GM23338 (cell line): Measurements from ENCODE around the gene RGS21.

Source experiments
- CTCF ChIP-seq, 2 experiments: fragments of 200-600 bp in 1 of 2; sonication (generic) in 1 of 2; conservative IDR thresholded peaks; 2 replicates each; pipeline versions ENCODE4 v1.5.1 to v1.6.1; 2016 to 2017; ENCODE audit warnings: antibody characterized with exemption in 2 of 2, low read depth in 2 of 2, mild to moderate bottlenecking in 2 of 2, moderate library complexity in 1 of 2
- JUNB ChIP-seq: IDR thresholded peaks from one replicate; pipeline ENCODE4 v1.6.1; 2016; ENCODE audit warnings: antibody characterized with exemption; ENCODE audit not compliant: unreplicated experiment
- STAT1 ChIP-seq: IDR thresholded peaks from one replicate; pipeline ENCODE4 v1.6.1; 2016; ENCODE audit warnings: antibody characterized with exemption; ENCODE audit not compliant: unreplicated experiment

DNA sequence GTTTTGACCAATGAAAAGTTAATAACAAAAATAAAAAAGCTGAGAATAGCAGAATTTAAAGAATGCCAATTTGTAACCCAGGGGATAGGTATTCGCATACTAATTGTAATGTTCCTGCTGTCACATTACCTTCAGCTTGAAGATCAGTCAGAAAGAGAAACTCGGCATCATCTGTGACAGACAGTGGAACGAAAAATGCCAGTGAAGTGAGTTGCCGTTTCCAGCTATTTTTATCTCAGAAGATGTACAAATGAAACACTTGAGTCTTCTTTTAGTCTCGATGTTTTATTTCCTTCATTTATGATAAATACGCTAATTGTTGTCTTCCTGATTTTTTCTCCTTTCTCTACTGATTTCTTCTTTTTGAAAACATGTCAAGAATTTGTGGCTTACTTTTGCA lies 26.1 kb downstream of the RGS21 start:
- TF ChIP-seq STAT1 (no peak), JUNB (no peak), CTCF (conservative IDR thresholded peaks at IDR 0.05; ENCODE audit: low read depth in 2 of 2) (no peak)
